A172 (cell line): ENCODE results near the gene LAMTOR1. TPM values are rescaled to one million over a fixed set of nuclear protein-coding genes. Genes with fewer than 3 reads are reported as not detected.

Source experiments
- total RNA-seq: library from RNA; depleted of rRNA; stranded (reverse); fragments of >200 nt; shearing (Covaris generic); gene quantifications from 2 replicates; pipeline ENCODE4 v1.2.3, GENCODE V29; 2014; rRNA removed

The LAMTOR1 gene
- total RNA-seq, 1 experiment from 2014 or later: 168 TPM

Other genes with a start within 250 kb of the LAMTOR1 start
- not detected in 2 replicates for gene DEFB131B, start 224.8 kb downstream of the LAMTOR1 start, total RNA-seq
- gene XNDC1N, start 174.7 kb downstream of the LAMTOR1 start, total RNA-seq: 1.4 and 5.3 TPM in 2 replicates
- gene RNF121, start 174.3 kb downstream of the LAMTOR1 start, total RNA-seq: 29.9 and 33.5 TPM in 2 replicates
- gene IL18BP, start 104.4 kb downstream of the LAMTOR1 start, total RNA-seq: 1.6 and 3.9 TPM in 2 replicates
- gene NUMA1, start 22.8 kb downstream of the LAMTOR1 start, total RNA-seq: 113 and 161 TPM in 2 replicates
- 10.9 and 20.3 TPM in 2 replicates for gene LRRC51, start 22.4 kb downstream of the LAMTOR1 start, total RNA-seq
- not detected in 2 replicates for gene TOMT, start 2.6 kb upstream of the LAMTOR1 start, total RNA-seq
- 81.5 and 94.6 TPM in 2 replicates for gene ANAPC15, start 9.4 kb upstream of the LAMTOR1 start, total RNA-seq
- not detected in 2 replicates for gene FOLR3, start 32.4 kb upstream of the LAMTOR1 start, total RNA-seq
- 0.50 TPM in 1 of 2 replicates, not detected in the other for gene FOLR1, start 88.8 kb upstream of the LAMTOR1 start, total RNA-seq
- gene FOLR2, start 113.5 kb upstream of the LAMTOR1 start, total RNA-seq: not detected in 2 replicates
- 55.7 and 73.0 TPM in 2 replicates for gene INPPL1, start 121.5 kb upstream of the LAMTOR1 start, total RNA-seq
- not detected in 2 replicates for gene PHOX2A, start 140.9 kb upstream of the LAMTOR1 start, total RNA-seq